ENCODE data around the gene SFN.

- TF ChIP-seq CEBPB (IDR thresholded peaks at IDR 0.05; ENCODE audit: low read depth) (no peak), POLR2AphosphoS5 (IDR thresholded peaks at IDR 0.05; ENCODE audit: low read depth, low read length) (no peak; the same call in 1 of the 2 replicates), YY1 (IDR thresholded peaks at IDR 0.05; ENCODE audit: extremely low read depth, insufficient replicate concordance, low read depth, low read length) (no peak), SIN3A (IDR thresholded peaks at IDR 0.05; ENCODE audit: low read depth) (no peak)
- TF ChIP-seq, protein P1, sequence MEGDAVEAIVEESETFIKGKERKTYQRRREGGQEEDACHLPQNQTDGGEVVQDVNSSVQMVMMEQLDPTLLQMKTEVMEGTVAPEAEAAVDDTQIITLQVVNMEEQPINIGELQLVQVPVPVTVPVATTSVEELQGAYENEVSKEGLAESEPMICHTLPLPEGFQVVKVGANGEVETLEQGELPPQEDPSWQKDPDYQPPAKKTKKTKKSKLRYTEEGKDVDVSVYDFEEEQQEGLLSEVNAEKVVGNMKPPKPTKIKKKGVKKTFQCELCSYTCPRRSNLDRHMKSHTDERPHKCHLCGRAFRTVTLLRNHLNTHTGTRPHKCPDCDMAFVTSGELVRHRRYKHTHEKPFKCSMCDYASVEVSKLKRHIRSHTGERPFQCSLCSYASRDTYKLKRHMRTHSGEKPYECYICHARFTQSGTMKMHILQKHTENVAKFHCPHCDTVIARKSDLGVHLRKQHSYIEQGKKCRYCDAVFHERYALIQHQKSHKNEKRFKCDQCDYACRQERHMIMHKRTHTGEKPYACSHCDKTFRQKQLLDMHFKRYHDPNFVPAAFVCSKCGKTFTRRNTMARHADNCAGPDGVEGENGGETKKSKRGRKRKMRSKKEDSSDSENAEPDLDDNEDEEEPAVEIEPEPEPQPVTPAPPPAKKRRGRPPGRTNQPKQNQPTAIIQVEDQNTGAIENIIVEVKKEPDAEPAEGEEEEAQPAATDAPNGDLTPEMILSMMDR (IDR thresholded peaks at IDR 0.05 in 2 of 3, conservative IDR thresholded peaks at IDR 0.05 in 1 of 3; ENCODE audit: borderline replicate concordance in 1 of 3, insufficient read depth in 1 of 3, low read depth in 2 of 3, low read length in 2 of 3): no peak
- TF ChIP-seq, protein P2, sequence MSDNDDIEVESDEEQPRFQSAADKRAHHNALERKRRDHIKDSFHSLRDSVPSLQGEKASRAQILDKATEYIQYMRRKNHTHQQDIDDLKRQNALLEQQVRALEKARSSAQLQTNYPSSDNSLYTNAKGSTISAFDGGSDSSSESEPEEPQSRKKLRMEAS (IDR thresholded peaks at IDR 0.05): peak; percentile 76; the same call in 1 of the 2 replicates
Measured at GRCh38 chr1:26848941-26849774, 13.8 kb upstream of the SFN start.
